K562 (cell line): ENCODE measurements around the gene UNC13A. TPM values are rescaled to one million over a fixed set of nuclear protein-coding genes. Genes with fewer than 3 reads are reported as not detected.

Source experiments
- MXI1 ChIP-seq: IDR thresholded peaks from 2 replicates; pipeline ENCODE4 v1.6.1; 2011; ENCODE audit warnings: low read depth, mild to moderate bottlenecking, improper control_type of control experiment, low read length
- SREBF1 ChIP-seq: fragments of 150-350 bp; IDR thresholded peaks from 2 replicates; pipeline ENCODE4 v1.6.1; 2014; ENCODE audit warnings: antibody characterized with exemption, low read depth, low read length, borderline replicate concordance
- TRIM24 ChIP-seq, 2 experiments: fragments of 450-650 bp; IDR thresholded peaks; 2 replicates each; pipeline ENCODE4 v1.6.1; 2016
- ZBTB33 ChIP-seq: sonication (generic); formaldehyde crosslinking; IDR thresholded peaks from 2 replicates; pipeline ENCODE4 v1.8.1; 2023; ENCODE audit warnings: mild to moderate bottlenecking, missing genetic modification reagents
- ZNF121 ChIP-seq: sonication (generic); formaldehyde crosslinking; conservative IDR thresholded peaks from 2 replicates; pipeline ENCODE4 v1.8.0; 2022; ENCODE audit warnings: missing genetic modification reagents
- ZNF23 ChIP-seq: fragments of 250-450 bp; sonication (Bioruptor Pico); IDR thresholded peaks from 2 replicates; pipeline ENCODE4 v1.4.0; 2020; ENCODE audit warnings: mild to moderate bottlenecking
- ZNF512 ChIP-seq: IDR thresholded peaks from 2 replicates; pipeline ENCODE4 v1.6.1; 2016; ENCODE audit warnings: missing genetic modification characterization, missing compliant biosample characterization
- polyA plus RNA-seq, 8 experiments: library from polyadenylated mRNA; depleted of rRNA in 4 of 8; stranded (reverse) in 5 of 8; unstranded in 3 of 8; fragments of >200 nt; fragmentation: Nextera tagmentation in 2 of 8; fragmentation: Illumina TruSeq in 1 of 8; extraction: Ambion mirVana in 2 of 8; extraction: Trizol in 1 of 8; gene quantifications; 2 replicates each; pipeline versions ENCODE4 v1.2.1 to v1.2.3, GENCODE V29; 2011 to 2014; ENCODE audit warnings: inconsistent platforms in 1 of 8, missing spikeins in 1 of 8
- total RNA-seq, 7 experiments: library from RNA; depleted of rRNA in 6 of 7; stranded (reverse); fragments of >200 nt in 6 of 7; fragmentation: Illumina TruSeq in 2 of 7; extraction: Trizol in 2 of 7; gene quantifications; 2 replicates each; pipeline versions ENCODE4 v1.2.1 to v1.2.3, GENCODE V29; 2011 to 2021; ENCODE audit warnings: low replicate concordance in 1 of 7
- TF ChIP-seq, protein P1 (sequence below): fragments of 450-650 bp; IDR thresholded peaks from 2 replicates; pipeline ENCODE4 v1.6.1; 2018; ENCODE audit warnings: mild to moderate bottlenecking, low read depth; ENCODE audit not compliant: partially characterized antibody

The UNC13A gene
- total and polyA plus RNA-seq, 9 of the 15 experiments (the other 6 are each of a cell fraction or from before 2014, with no cell fraction given): 0.03 to 1.0 (median 0.25) TPM

DNA sequence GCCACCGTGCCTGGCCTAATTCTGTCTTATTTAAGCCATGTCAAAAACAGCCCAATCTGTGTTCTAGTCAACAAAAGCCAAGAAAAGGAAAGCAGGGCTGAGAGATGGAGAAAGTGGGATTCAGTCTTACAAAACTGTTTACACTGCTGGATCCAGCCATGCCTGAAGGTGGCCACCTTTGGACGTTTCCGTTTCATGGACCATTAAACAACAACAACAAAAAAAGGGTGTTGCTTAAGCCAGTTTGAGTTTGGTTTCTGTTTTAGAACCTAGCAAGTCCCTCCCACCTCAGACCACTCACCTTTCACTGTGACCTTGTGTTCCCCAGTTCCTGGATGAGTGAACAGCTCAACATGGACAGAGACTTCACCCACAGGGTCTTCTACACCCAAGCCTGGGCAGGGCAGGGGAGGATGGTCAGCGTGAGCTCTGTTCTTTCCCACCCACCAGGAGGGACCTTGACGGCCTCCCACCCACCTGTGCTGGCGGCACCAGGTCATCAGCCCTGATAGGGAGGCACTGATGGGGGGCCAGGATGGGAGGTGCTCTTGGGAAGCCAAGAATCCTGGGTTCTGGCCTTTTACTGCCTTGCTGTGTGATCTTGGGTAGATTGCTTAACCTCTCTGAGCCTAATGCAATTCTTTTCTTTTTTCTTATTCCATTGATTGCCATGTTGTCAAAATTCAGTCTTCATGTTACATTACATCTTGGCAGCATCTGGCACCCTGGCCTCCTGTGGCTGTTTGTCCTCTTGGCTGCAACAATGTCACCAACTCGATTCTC lies 76.5 kb downstream of the UNC13A start (continued):
- TF ChIP-seq, protein P1, sequence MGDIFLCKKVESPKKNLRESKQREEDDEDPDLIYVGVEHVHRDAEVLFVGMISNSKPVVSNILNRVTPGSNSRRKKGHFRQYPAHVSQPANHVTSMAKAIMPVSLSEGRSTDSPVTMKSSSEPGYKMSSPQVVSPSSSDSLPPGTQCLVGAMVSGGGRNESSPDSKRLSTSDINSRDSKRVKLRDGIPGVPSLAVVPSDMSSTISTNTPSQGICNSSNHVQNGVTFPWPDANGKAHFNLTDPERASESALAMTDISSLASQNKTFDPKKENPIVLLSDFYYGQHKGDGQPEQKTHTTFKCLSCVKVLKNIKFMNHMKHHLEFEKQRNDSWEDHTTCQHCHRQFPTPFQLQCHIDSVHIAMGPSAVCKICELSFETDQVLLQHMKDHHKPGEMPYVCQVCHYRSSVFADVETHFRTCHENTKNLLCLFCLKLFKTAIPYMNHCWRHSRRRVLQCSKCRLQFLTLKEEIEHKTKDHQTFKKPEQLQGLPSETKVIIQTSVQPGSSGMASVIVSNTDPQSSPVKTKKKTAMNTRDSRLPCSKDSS: no peak
- TF ChIP-seq ZNF23 (CRISPR knock-in tag): no peak
- TF ChIP-seq TRIM24 (IDR thresholded peaks at IDR 0.05): no peak
- no peak for TF ChIP-seq MXI1
- no peak for TF ChIP-seq SREBF1
- TF ChIP-seq ZBTB33 (CRISPR knock-in tag): 0 out of 2 replicates have a peak, but pooled peaks have one; percentile 16
- peak; percentile 23; the same call in 1 of the 2 replicates for TF ChIP-seq ZNF121 (CRISPR knock-in tag)
- no peak for TF ChIP-seq ZNF512 (tag)
